HL-60/S4 treated with phorbol 12-myristate 13-acetate at 8.2 ng/mL for 4 days and 3 days (cell line): Measurements from ENCODE around the gene CCDC106.

Source experiments
- in situ Hi-C: fragments of 300-500 bp; cut with MboI; formaldehyde crosslinking; loops from 2 replicates; pipeline ENCODE4 v1.15.0; 2022; ENCODE audit warnings: low sequenced_read_pairs

The CCDC106 gene

DNA sequence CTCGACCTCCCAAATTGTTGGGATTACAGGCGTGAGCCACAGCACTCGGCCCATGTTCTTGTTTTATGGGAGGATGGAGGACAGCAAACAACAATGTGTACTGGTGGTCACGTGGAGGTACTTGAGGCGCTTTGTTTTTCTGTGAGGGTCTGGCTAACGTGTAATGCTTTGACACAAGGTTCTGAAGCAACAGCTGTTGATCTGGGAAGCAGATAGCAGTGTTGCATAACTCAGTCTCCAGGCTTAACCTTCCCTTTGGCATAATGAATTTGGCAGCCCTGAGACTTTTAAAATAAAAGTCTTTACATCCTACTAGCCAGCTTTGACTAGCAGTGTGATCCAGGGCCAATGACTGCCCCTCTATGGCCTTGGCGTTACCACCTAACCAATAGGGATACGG lies 14.2 kb upstream of the CCDC106 start:
- in situ Hi-C loops, result no loop called here

DNA sequence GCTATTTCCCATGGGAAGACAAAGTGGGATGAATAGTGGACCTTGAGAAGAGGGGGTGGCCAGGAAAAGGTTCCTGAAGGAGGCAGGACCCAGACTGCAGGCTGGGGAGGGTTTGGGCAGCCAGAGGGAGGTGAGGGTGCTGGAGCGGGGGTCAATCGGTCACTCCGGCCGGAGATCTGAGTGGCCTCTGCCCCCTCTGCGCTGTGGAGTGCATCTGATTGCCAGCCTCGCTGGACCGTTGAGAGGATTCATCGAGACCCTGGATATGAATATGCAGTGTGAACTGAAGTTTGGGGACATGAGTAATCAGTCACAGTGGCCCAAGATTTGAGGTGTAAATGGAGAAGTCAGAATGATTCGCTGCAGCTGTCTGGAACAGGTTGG lies 12.7 kb upstream of the CCDC106 start:
- in situ Hi-C loops, result no loop called here

DNA sequence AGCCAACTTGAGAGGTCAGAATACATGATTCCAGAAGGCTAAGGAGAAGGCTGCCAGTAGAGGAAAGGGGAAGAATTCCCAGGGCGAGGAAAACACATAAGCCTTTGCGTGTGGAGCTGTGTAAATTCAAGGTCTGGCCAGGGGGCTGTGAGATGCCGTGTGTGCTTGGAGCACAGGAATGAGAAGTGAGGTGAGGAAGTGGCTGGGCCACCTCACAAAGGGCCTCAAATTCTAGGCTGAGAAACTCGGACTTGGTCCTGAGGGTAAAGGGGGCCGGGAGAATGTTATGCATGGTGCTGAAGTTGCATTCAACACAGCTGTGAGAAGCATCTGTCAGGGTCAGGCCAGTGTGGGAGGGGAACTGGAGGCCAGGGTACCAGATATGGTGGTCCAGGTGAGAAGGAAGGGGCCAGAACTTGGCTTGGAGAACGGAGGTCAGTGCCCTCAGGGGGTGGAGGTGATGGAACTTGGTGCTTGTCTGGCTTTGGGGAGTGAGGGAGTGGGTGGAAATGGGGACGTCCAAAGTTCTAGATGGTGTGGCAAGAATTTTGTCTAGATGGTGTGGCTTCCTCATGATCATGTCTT lies 12.1 kb upstream of the CCDC106 start:
- in situ Hi-C loops, result no loop called here

DNA sequence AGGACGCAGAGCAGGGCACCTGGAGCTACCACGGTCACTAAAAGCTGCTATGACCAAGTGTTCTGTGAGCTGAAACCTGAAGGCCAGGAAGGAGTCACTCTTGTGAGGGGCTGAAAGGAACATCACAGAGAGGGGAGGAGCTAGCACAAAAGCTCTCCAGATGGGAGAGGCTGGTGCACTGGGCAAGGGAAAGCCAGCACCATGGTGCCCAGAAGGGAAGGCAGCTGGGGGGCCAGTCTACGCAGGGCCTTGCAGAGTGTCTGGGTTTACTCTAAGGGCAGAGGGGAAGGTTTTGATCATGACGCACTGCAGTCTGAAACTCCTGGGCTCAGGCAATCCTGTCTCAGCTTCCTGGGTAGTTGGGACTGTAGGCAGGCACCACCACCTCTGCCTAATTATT lies 11.3 kb upstream of the CCDC106 start:
- in situ Hi-C loops, result no loop called here

GRCh38 chr19:55637534-55637933 lies 10.5 kb upstream of the CCDC106 start:
- in situ Hi-C loops, result no loop called here

DNA sequence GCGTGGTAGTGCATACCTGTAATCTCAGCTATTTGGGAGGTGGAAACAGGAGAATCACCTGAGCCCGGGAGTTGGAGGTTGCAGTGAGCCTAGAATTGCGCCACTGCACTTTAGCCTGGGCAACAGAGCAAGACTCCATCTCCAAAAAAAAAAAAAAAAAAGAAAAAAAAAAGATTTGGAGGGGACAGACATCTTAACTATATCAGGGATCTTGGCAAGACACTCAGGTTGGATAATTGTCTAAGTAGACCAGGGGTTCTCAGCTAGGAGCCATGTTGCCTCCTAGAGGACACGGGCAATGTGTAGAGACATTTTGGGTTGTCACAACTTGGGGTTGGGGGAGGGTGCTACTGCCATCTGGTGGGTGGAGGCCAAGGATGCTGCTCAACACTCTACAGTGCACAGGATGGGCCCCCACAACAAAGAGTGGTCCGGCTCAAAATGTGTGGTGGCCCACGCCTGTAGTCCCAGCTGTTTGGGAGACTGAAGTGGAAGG lies 9.1 kb upstream of the CCDC106 start:
- in situ Hi-C loops, result no loop called here

GRCh38 chr19:55640043-55640576 lies 7.9 kb upstream of the CCDC106 start:
- in situ Hi-C loops, result no loop called here

DNA sequence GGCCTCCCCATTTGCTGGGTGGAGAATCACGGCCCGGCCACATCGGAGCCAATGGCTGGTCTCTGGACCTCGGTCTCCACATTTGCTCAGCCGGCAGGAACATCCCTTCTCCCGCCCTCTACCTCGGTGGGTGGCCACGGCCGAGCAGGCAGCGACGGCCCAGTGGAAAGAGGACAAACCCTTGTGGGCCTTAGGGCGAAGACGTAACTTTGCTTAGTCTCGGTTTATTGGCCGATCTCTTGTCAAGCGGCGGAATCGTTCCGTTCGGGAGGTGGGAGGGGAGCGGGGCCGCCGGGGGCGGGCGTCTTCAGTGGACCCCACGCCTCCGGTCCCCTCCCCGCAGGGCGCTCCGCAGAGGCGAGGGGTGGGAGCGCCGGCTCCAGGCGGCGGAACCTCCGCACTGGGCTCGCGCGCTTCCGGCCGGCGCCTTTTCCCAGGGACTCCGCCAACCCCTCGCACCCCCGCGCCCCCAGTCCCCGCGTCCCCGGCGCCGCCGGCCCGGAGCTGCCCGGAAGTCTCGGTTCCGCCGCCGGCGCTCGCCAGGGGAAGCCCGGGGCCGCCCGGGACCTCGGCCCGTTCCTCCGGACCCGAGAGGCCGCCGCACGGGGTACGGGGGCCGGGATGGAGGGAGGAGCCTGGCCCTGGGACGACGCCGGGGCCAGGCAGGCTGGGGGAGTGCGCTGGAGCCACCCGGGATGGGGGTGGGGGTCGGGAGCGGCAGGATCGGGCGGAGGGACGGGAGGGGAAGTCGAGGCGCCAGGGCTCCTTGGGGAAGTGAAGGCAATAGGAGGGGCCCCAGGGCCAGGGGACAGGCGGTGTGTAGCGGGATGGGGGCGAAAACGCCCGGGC lies 7.2 kb upstream of the CCDC106 start, which contains the start of gene ZNF580:
Gene ZNF580, plus strand, starts transcription at position 426 of the 849 bp plus-strand sequence. CDS start 1,507 bp downstream, outside the sequence.
- in situ Hi-C loops, result no loop called here

- in situ Hi-C loops, result no loop called here
Observed at GRCh38 chr19:55641426-55642152, 6.4 kb upstream of the CCDC106 start.

- in situ Hi-C loops, result no loop called here
Observed at GRCh38 chr19:55642153-55643002, 5.6 kb upstream of the CCDC106 start.

DNA sequence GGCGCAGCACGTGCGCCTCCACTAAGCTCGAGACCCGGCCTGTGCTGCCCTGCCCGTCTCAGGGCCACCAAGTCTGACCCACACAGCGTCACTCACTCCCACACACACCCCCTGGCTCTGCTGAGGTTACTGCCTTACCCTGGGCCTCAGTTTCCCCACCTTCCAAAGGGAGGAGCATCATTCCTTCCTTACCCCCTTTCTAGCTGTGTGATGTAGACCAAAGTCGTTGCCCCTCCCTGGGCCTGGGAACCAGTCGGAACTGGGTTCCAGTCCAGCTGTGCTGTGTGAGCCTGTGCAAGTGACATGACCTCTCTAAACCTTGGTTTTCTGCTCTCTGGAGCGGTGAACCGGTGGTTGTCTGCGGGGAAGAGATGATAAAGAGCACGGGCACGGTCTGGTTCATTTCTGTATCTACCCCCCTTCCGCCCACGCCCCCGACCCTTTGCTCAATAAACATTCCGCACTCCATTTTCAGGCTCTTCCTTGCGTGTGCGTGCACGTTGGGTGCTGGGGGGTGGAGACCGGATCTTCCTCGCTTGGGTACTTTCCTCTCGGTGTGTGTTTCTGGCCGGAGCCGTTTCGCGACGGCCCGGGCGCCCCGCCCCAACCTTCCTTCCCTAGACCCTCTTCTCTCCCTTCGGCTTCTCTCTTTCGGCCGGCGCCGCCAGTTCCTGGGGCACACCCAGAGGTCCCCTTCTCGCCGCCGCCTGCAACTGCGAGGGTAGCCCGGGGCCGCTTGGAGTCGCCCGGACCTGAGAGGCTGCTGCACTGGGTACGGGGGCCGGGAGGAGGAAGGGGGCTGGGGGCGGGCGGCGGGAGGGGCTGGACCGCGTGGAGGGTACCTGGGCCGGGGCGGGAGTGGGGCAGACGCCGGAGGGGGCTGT lies 4.8 kb upstream of the CCDC106 start, which contains the start of gene ZNF581:
Gene ZNF581, plus strand, starts transcription at position 647 of the 884 bp plus-strand sequence. CDS start 923 bp downstream, outside the sequence.
- in situ Hi-C loops, result no loop called here

DNA sequence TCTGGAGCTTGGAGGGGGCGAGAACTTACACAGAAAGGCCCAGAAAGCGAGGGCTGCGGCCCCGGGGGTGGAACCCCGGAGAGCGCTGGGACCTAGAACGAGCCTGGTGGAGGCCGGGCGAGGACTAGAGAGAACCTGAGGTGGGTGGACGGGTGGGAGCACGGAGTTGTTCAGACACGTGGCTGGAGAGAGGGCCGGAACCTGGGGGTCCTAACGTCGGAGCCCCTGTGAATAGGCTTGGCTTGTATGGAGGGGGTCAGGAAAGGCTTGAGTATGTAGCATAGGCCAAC lies 4.2 kb upstream of the CCDC106 start:
- in situ Hi-C loops, result no loop called here

GRCh38 chr19:55644191-55644833 lies 3.7 kb upstream of the CCDC106 start:
- in situ Hi-C loops, result no loop called here

DNA sequence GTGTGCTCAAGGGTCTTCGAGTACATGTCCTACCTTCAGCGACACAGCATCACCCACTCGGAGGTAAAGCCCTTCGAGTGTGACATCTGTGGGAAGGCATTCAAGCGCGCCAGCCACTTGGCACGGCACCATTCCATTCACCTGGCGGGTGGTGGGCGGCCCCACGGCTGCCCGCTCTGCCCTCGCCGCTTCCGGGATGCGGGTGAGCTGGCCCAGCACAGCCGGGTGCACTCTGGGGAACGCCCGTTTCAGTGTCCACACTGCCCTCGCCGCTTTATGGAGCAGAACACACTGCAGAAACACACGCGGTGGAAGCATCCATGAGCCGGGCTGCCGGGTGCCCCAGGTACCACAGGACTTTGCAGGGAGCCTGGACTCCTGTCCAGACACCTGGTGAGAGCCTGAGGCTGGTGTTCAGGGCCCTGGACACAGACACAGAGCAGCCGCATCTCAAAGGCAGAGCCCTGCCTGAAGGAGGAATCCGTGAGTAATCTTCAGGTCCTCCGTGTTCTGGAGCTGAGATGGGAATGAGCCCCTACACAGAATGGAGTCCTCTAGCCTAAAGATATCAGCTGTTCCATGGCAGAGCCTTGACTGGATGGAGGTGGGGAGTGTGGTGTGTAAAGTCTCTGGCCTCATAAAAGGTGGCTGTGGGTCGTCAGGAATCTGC lies 3.0 kb upstream of the CCDC106 start:
- in situ Hi-C loops, result no loop called here

DNA sequence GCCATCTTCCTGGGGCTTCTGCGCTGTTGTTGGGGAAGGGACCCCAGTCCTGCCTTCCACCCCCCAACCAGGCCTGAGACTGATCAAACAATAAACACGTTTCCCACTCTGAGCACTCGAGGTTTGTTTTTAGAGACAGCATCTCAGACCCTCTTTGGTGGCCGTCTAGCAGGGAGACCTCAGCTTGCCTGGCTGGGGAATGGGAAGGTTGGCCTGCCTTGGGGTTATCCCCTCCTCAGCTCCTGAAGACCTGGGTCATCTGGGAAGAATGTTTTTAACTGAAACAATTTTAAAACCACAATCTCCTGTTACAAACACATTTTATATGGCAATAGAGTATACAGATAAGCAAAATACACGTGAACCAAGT lies 2.5 kb upstream of the CCDC106 start:
- in situ Hi-C loops, result no loop called here

- in situ Hi-C loops, result no loop called here
Observed at GRCh38 chr19:55646889-55647731, 902 bp upstream of the CCDC106 start.

DNA sequence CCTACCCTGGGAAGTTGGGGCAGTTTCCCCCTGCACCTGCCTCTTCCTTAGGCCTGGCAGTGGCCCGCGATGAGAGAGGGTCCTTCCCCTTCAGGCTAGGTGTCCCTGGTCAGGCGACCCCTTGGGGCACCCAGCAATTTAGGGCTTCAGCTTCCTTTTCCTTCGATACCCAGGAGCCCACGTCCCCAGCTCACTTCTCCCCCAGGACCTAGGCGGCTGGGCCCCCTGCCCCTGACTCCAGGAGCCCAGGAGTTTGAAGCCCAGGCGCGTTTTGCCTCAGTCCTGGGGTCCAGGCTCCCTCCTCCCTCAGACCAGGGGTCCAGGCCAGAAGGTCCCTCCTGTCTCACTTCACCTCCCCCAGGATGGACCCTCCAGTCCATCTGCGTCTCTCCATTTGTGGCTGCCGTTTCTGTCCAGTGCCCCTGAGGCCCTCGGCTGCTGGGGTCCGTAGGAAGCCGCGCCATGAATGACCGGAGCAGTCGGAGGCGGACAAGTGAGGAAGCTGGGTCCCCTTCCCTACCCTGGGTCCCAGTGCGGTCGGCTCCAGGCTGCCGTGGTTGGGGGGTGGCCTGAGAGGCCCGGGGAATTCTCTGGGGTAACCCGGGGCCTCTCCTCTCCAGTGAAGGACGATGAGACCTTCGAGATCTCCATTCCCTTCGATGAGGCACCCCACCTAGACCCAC lies 714 bp downstream of the CCDC106 start:
- in situ Hi-C loops, result no loop called here
